HCEC 1CT (cell line): ENCODE data around the gene R3HDM4.
A peak's percentile ranks its signal among the peaks of the same experiment; 100 is the strongest.
"Not testable (repeated sequence)": the region's sequence is repeated elsewhere in the genome, so short reads cannot be mapped to it uniquely, and the experiment has no call there.

ENCODE experiments used
- DNase-seq: peaks from one replicate; pipeline ENCODE4 v3.0.0-alpha.2; 2017

The R3HDM4 gene

GRCh38 chr19:871446-872265 lies 41.4 kb downstream of the R3HDM4 start:
- peak; percentile 11 for DNase-seq

GRCh38 chr19:870963-871401 lies 42.0 kb downstream of the R3HDM4 start:
- DNase-seq, result no peak

- no peak for DNase-seq
Observed at GRCh38 chr19:870314-870713, 42.7 kb downstream of the R3HDM4 start.

GRCh38 chr19:869245-870177 lies 43.5 kb downstream of the R3HDM4 start:
- peak; percentile 90 for DNase-seq

- DNase-seq, result no peak
Observed at GRCh38 chr19:868458-869244, 44.4 kb downstream of the R3HDM4 start.

- no peak for DNase-seq
Observed at GRCh38 chr19:867855-868457, 45.1 kb downstream of the R3HDM4 start.

- no peak for DNase-seq
Observed at GRCh38 chr19:867301-867793, 45.7 kb downstream of the R3HDM4 start.

- no peak for DNase-seq
Observed at GRCh38 chr19:866769-867300, 46.2 kb downstream of the R3HDM4 start.

- no peak for DNase-seq
Observed at GRCh38 chr19:863315-863620, 49.8 kb downstream of the R3HDM4 start.

GRCh38 chr19:862581-863314 lies 50.3 kb downstream of the R3HDM4 start:
- no peak for DNase-seq

- peak; percentile 13 for DNase-seq
Observed at GRCh38 chr19:861756-862580, 51.1 kb downstream of the R3HDM4 start.

GRCh38 chr19:861141-861755 lies 51.8 kb downstream of the R3HDM4 start:
- no peak for DNase-seq

GRCh38 chr19:858868-859843 lies 53.9 kb downstream of the R3HDM4 start, which contains the start of gene CFD:
Gene CFD (plus strand): TSS chr19:859664. CDS start chr19:859690, 26 bp downstream.
- DNase-seq, result no peak

- no peak for DNase-seq
Observed at GRCh38 chr19:858284-858683, 54.7 kb downstream of the R3HDM4 start.

GRCh38 chr19:855566-856120 lies 57.4 kb downstream of the R3HDM4 start:
- DNase-seq, result no peak

GRCh38 chr19:855142-855541 lies 57.9 kb downstream of the R3HDM4 start:
- DNase-seq, result no peak

GRCh38 chr19:854549-854948 lies 58.5 kb downstream of the R3HDM4 start:
- DNase-seq, result no peak

GRCh38 chr19:853614-854220 lies 59.3 kb downstream of the R3HDM4 start:
- DNase-seq, result not testable (repeated sequence)
